GM23248 (cell line): ENCODE data around the gene C20orf202. TPM values are rescaled to one million over a fixed set of nuclear protein-coding genes. Genes with fewer than 3 reads are reported as not detected.

ENCODE experiments used
- DNase-seq: peaks from one replicate; pipeline ENCODE4 v3.0.0-alpha.2; 2015
- H2AFZ ChIP-seq: fragments of 200-600 bp; sonication (generic); 2 replicates; pipeline ENCODE4 v1.6.1; 2016; ENCODE audit warnings: antibody characterized with exemption
- H3F3A ChIP-seq: fragments of 200-600 bp; sonication (generic); 2 replicates; pipeline ENCODE4 v1.6.1; 2016; ENCODE audit warnings: mild to moderate bottlenecking, antibody characterized with exemption, mixed run types; ENCODE audit not compliant: insufficient read depth
- H3K27ac ChIP-seq: fragments of 200-600 bp; sonication (generic); 2 replicates; pipeline ENCODE4 v1.5.1; 2016; ENCODE audit warnings: mild to moderate bottlenecking
- H3K27me3 ChIP-seq: fragments of 200-600 bp; sonication (generic); replicated peaks from 2 replicates; pipeline ENCODE4 v1.6.1; 2016; ENCODE audit warnings: mild to moderate bottlenecking; ENCODE audit not compliant: insufficient read depth
- H3K36me3 ChIP-seq: fragments of 200-600 bp; sonication (generic); 2 replicates; pipeline ENCODE4 v1.6.1; 2016; ENCODE audit warnings: low read depth, mild to moderate bottlenecking
- H3K4me1 ChIP-seq: fragments of 200-600 bp; sonication (generic); 2 replicates; pipeline ENCODE4 v1.6.1; 2016; ENCODE audit warnings: mild to moderate bottlenecking; ENCODE audit not compliant: insufficient read depth
- H3K4me2 ChIP-seq: fragments of 200-600 bp; sonication (generic); one replicate; pipeline ENCODE4 v1.6.1; 2016; ENCODE audit warnings: mild to moderate bottlenecking; ENCODE audit not compliant: unreplicated experiment
- H3K4me3 ChIP-seq: fragments of 200-600 bp; sonication (generic); 2 replicates; pipeline ENCODE4 v1.5.1; 2016; ENCODE audit warnings: mild to moderate bottlenecking
- H3K79me2 ChIP-seq: fragments of 200-600 bp; sonication (generic); 2 replicates; pipeline ENCODE4 v1.6.1; 2016; ENCODE audit warnings: mild to moderate bottlenecking; ENCODE audit not compliant: insufficient read depth
- H3K9ac ChIP-seq: fragments of 200-600 bp; sonication (generic); 2 replicates; pipeline ENCODE4 v1.6.1; 2016; ENCODE audit warnings: mild to moderate bottlenecking
- H3K9me2 ChIP-seq: fragments of 200-600 bp; sonication (generic); 2 replicates; pipeline ENCODE4 v1.6.1; 2016; ENCODE audit warnings: mixed run types, mild to moderate bottlenecking, moderate library complexity; ENCODE audit not compliant: insufficient read depth
- H3K9me3 ChIP-seq: fragments of 200-600 bp; sonication (generic); one replicate; pipeline ENCODE4 v1.6.1; 2017; ENCODE audit warnings: low read depth
- H4K20me1 ChIP-seq: fragments of 200-600 bp; sonication (generic); 2 replicates; pipeline ENCODE4 v1.6.0; 2016; ENCODE audit not compliant: insufficient read depth
- EZH2 ChIP-seq: fragments of 200-600 bp; sonication (generic); IDR thresholded peaks from 2 replicates; pipeline ENCODE4 v1.6.1; 2018; ENCODE audit warnings: antibody characterized with exemption, mild to moderate bottlenecking; ENCODE audit not compliant: insufficient read depth, poor library complexity, severe bottlenecking
- EZH2phosphoT487 ChIP-seq: fragments of 200-600 bp; sonication (generic); IDR thresholded peaks from 2 replicates; pipeline ENCODE4 v1.6.1; 2018; ENCODE audit warnings: antibody characterized with exemption, moderate library complexity, mild to moderate bottlenecking, low read depth; ENCODE audit not compliant: insufficient read depth
- whole genome bisulfite sequencing, 2 experiments: methylation state at CpG; one replicate each; pipeline ENCODE4 v1.1.6; 2015 to 2017; ENCODE audit warnings: low lambda C conversion rate in 2 of 2, low coverage in 1 of 2; ENCODE audit errors: missing lambda C conversion rate in 2 of 2; 5-methylcytosine and 5-hydroxymethylcytosine counted together
- in situ Hi-C: fragments of 300-500 bp; cut with MboI; formaldehyde crosslinking; loops from 2 replicates; pipeline ENCODE4 v1.15.0; 2020
- polyA plus RNA-seq: library from polyadenylated mRNA; unstranded; fragments of >200 nt; fragmentation: Nextera tagmentation; extraction: Ambion mirVana; gene quantifications from 2 replicates; pipeline ENCODE4 v1.2.1, GENCODE V29; 2016
- total RNA-seq: library from RNA; depleted of rRNA; stranded (reverse); fragments of >200 nt; shearing (Covaris generic); gene quantifications from 2 replicates; pipeline ENCODE4 v1.2.3, GENCODE V29; 2014

Gene C20orf202
- total and polyA plus RNA-seq, 2 experiments from 2014 or later, result not detected

- H3K27ac ChIP-seq, result no peak overlapping the region
- H3K9me2 ChIP-seq, result no peaks in the 10 kb centered on the region
- DNase-seq, result peak; percentile 46
- WGBS, 2 experiments, result 40 to 46% methylated on average over 4 of the region's 4 CpGs
- no peaks in the 10 kb centered on the region for H4K20me1 ChIP-seq
- H3K27me3 ChIP-seq, result no peaks in the 10 kb centered on the region
- no peak overlapping the region for H3K4me3 ChIP-seq
- no peaks in the 10 kb centered on the region for H3K9me3 ChIP-seq
- no peak overlapping the region for H3K4me2 ChIP-seq
- no peaks in the 10 kb centered on the region for H3K79me2 ChIP-seq
- in situ Hi-C loops, result no loop called here
- H3K36me3 ChIP-seq, result peaks cover 20% of the 10 kb centered on the region; the same call in 1 of the 2 replicates
- H3K9ac ChIP-seq, result no peak overlapping the region
- no peaks in the 10 kb centered on the region for H3K4me1 ChIP-seq
- TF ChIP-seq EZH2, result no peak
- TF ChIP-seq EZH2phosphoT487, result no peak
- no peaks in the 10 kb centered on the region for H3F3A ChIP-seq
- H2AFZ ChIP-seq, result no peak overlapping the region
These were observed 31.7 kb upstream of the C20orf202 start for GRCh38 chr20:1171461-1172093.

GRCh38 chr20:1173698-1174097 lies 29.6 kb upstream of the C20orf202 start:
- Histone ChIP-seq H3K9me2 (no peaks in the 10 kb centered on the region), H3K4me3 (no peak overlapping the region), H3K36me3 (peaks cover 5% of the 10 kb centered on the region; the same call in 1 of the 2 replicates), H3K9ac (no peak overlapping the region), H3K27me3 (no peaks in the 10 kb centered on the region), H3K27ac (no peak overlapping the region), H3K4me1 (no peaks in the 10 kb centered on the region), H3K4me2 (no peak overlapping the region), H3K9me3 (no peaks in the 10 kb centered on the region), H4K20me1 (no peaks in the 10 kb centered on the region), H3F3A (no peaks in the 10 kb centered on the region), H2AFZ (no peak overlapping the region), H3K79me2 (no peaks in the 10 kb centered on the region)
- 68 to 75% methylated on average over 4 of the region's 4 CpGs for WGBS, 2 experiments
- TF ChIP-seq EZH2, result no peak
- TF ChIP-seq EZH2phosphoT487, result no peak
- DNase-seq, result no peak
- in situ Hi-C loops, result no loop called here

GRCh38 chr20:1174787-1175186 lies 28.5 kb upstream of the C20orf202 start:
- no peak overlapping the region for H3K27ac ChIP-seq
- H2AFZ ChIP-seq, result no peak overlapping the region
- H3K27me3 ChIP-seq, result no peaks in the 10 kb centered on the region
- H3K9me2 ChIP-seq, result no peaks in the 10 kb centered on the region
- H3K9ac ChIP-seq, result no peak overlapping the region
- no peak overlapping the region for H3K4me2 ChIP-seq
- no peak overlapping the region for H3K4me3 ChIP-seq
- no peaks in the 10 kb centered on the region for H3F3A ChIP-seq
- TF ChIP-seq EZH2phosphoT487, result no peak
- no peak for TF ChIP-seq EZH2
- in situ Hi-C loops, result no loop called here
- H3K79me2 ChIP-seq, result no peaks in the 10 kb centered on the region
- H4K20me1 ChIP-seq, result no peaks in the 10 kb centered on the region
- 68 to 70% methylated on average over 8 of the region's 8 CpGs for WGBS, 2 experiments
- no peaks in the 10 kb centered on the region for H3K9me3 ChIP-seq
- peaks cover 2% of the 10 kb centered on the region; the same call in 1 of the 2 replicates for H3K36me3 ChIP-seq
- no peaks in the 10 kb centered on the region for H3K4me1 ChIP-seq
- DNase-seq, result no peak

- no peak for TF ChIP-seq EZH2
- Histone ChIP-seq H3K27ac (no peak overlapping the region), H2AFZ (no peak overlapping the region), H3K79me2 (no peaks in the 10 kb centered on the region), H3K9ac (no peak overlapping the region), H3F3A (no peaks in the 10 kb centered on the region), H3K4me1 (no peaks in the 10 kb centered on the region), H3K9me3 (no peaks in the 10 kb centered on the region), H3K9me2 (no peaks in the 10 kb centered on the region), H4K20me1 (no peaks in the 10 kb centered on the region), H3K4me2 (no peak overlapping the region), H3K4me3 (no peak overlapping the region), H3K36me3 (no peaks in the 10 kb centered on the region), H3K27me3 (no peaks in the 10 kb centered on the region)
- in situ Hi-C loops, result no loop called here
- DNase-seq, result peak; percentile 15
- 88 to 91% methylated on average over 5 of the region's 5 CpGs for WGBS, 2 experiments
These were observed 25.6 kb upstream of the C20orf202 start for GRCh38 chr20:1177680-1178079.
